Stimulated activated naive CD4-positive, alpha-beta T cell (primary cell): ENCODE measurements around the gene CMC4.

ENCODE experiments used
- DNase-seq, 6 experiments: peaks; one replicate each; lab custom pipeline; 2025; lab: John Stamatoyannopoulos, UW

CMC4 gene

GRCh38 chrX:155053656-155054055, 17.3 kb downstream of the CMC4 start:
- no peak for DNase-seq

GRCh38 chrX:155052738-155053498, 18.0 kb downstream of the CMC4 start:
- DNase-seq, result no peak

- DNase-seq, result peak; percentile 2 to 54 (median 41)
Observed at GRCh38 chrX:155048977-155049619, 21.8 kb downstream of the CMC4 start.

GRCh38 chrX:155046811-155047528, 24.0 kb downstream of the CMC4 start:
- DNase-seq, result no peak

- no peak for DNase-seq
Observed at GRCh38 chrX:155046129-155046810, 24.7 kb downstream of the CMC4 start.

GRCh38 chrX:155035688-155036087, 35.2 kb downstream of the CMC4 start:
- DNase-seq, result no peak

- no peak for DNase-seq
Observed at GRCh38 chrX:155031657-155032056, 39.3 kb downstream of the CMC4 start.

- no peak for DNase-seq
Observed at GRCh38 chrX:155028877-155029291, 42.1 kb downstream of the CMC4 start.

- DNase-seq, result no peak
Observed at GRCh38 chrX:155028129-155028528, 42.8 kb downstream of the CMC4 start.

- DNase-seq, result peak in 1 of 6 experiments; percentile 8
Observed at GRCh38 chrX:155027509-155028066, 43.3 kb downstream of the CMC4 start.

- DNase-seq, result peak; percentile 82 to 93 (median 92)
Observed at GRCh38 chrX:155026727-155027508, 44.0 kb downstream of the CMC4 start, which contains the start of gene FUNDC2. TSS of gene FUNDC2 (plus strand) at chrX:155026844. CDS start at chrX:155026939, 95 bp downstream.

- DNase-seq, result no peak
Observed at GRCh38 chrX:155026420-155026726, 44.6 kb downstream of the CMC4 start.

GRCh38 chrX:155023907-155024833, 46.8 kb downstream of the CMC4 start:
- DNase-seq, result no peak

GRCh38 chrX:155022585-155022984, 48.4 kb downstream of the CMC4 start, which contains the start of gene F8:
TSS of gene F8 (minus strand) at chrX:155022723. CDS start at chrX:155022552, 171 bp downstream.
- no peak for DNase-seq

- no peak for DNase-seq
Observed at GRCh38 chrX:155020591-155020990, 50.3 kb downstream of the CMC4 start.
